CD4-positive, alpha-beta T cell treated with Interleukin-12 subunit alpha and Interleukin-12 subunit beta, for 1 hour (primary cell): Measurements from ENCODE around the gene KATNBL1.

Experiments
- DNase-seq: peaks from one replicate; pipeline ENCODE4 v3.0.0-alpha.2; 2020

Gene KATNBL1

GRCh38 chr15:34114215-34114614 lies 95.7 kb downstream of the KATNBL1 start:
- DNase-seq: no peak

- DNase-seq: no peak
These were observed 98.4 kb downstream of the KATNBL1 start for GRCh38 chr15:34111488-34111887.

- DNase-seq: peak; percentile 28
These were observed 99.9 kb downstream of the KATNBL1 start for GRCh38 chr15:34109797-34110663.

GRCh38 chr15:34107315-34107714 lies 102.6 kb downstream of the KATNBL1 start:
- no peak for DNase-seq

GRCh38 chr15:34106423-34106822 lies 103.5 kb downstream of the KATNBL1 start:
- no peak for DNase-seq

- no peak for DNase-seq
These were observed 107.5 kb downstream of the KATNBL1 start for GRCh38 chr15:34102175-34102925.

GRCh38 chr15:34101366-34102174 lies 108.3 kb downstream of the KATNBL1 start, which contains the start of the genes EMC7 and PGBD4:
EMC7 (minus strand) TSS chr15:34101862; CDS start chr15:34101839, 23 bp downstream.
PGBD4 (plus strand) TSS chr15:34102083; CDS start chr15:34102532, 449 bp downstream.
- peak; percentile 99 for DNase-seq

- no peak for DNase-seq
These were observed 110.0 kb downstream of the KATNBL1 start for GRCh38 chr15:34099914-34100313.
